Large intestine (tissue), 3 donors: Measurements from ENCODE around the gene PRR5L. TPM values are rescaled to one million over a fixed set of nuclear protein-coding genes. Genes with fewer than 3 reads are reported as not detected.
A peak's percentile ranks its signal among the peaks of the same experiment; 100 is the strongest.
"Not testable (repeated sequence)": the region's sequence is repeated elsewhere in the genome, so short reads cannot be mapped to it uniquely, and the experiment has no call there.

Experiments
- DNase-seq, 2 donors: peaks; one replicate each; pipeline versions ENCODE4 v3.0.0 to v3.0.0-alpha.2; 2013
- H3K27ac ChIP-seq: one replicate; pipeline ENCODE4 v1.5.1; 2013; ENCODE audit warnings: low read length
- H3K27me3 ChIP-seq: 2 replicates; pipeline ENCODE4 v1.6.1; 2013; ENCODE audit warnings: low read length; ENCODE audit not compliant: control insufficient read depth, insufficient read depth
- H3K36me3 ChIP-seq: 2 replicates; pipeline ENCODE4 v1.6.1; 2013; ENCODE audit warnings: low read length; ENCODE audit not compliant: control insufficient read depth, insufficient read depth
- H3K4me1 ChIP-seq: one replicate; pipeline ENCODE4 v1.6.1; 2013; ENCODE audit warnings: low read length; ENCODE audit not compliant: control insufficient read depth, insufficient read depth
- H3K4me3 ChIP-seq: one replicate; pipeline ENCODE4 v1.5.1; 2013; ENCODE audit warnings: low read length
- H3K9me3 ChIP-seq: one replicate; pipeline ENCODE4 v1.6.1; 2013; ENCODE audit warnings: mild to moderate bottlenecking, low read depth, low read length, moderate library complexity; ENCODE audit not compliant: control insufficient read depth
- WGBS: methylation state at CpG from one replicate; pipeline ENCODE4 v1.1.5; 2013; ENCODE audit warnings: low lambda C conversion rate; ENCODE audit not compliant: insufficient coverage; 5-methylcytosine and 5-hydroxymethylcytosine counted together
- polyA plus RNA-seq: library from polyadenylated mRNA; unstranded; fragments of 120-200 nt; gene quantifications from one replicate; pipeline ENCODE4 v1.2.1, GENCODE V29; 2013

PRR5L gene
- polyA plus RNA-seq, 1 donor = 37.8 TPM

- Histone ChIP-seq H3K27ac (no peak overlapping the region), H3K27me3 (no peaks in the 10 kb centered on the region)
- no peak for DNase-seq
Measured at GRCh38 chr11:36469881-36470802, 174.1 kb downstream of the PRR5L start.

GRCh38 chr11:36471577-36471976, 175.5 kb downstream of the PRR5L start:
- H3K4me3 ChIP-seq = no peak overlapping the region
- H3K36me3 ChIP-seq = peaks cover 5% of the 10 kb centered on the region
- no peak for DNase-seq
- no peaks in the 10 kb centered on the region for H3K27me3 ChIP-seq
- H3K27ac ChIP-seq = no peak overlapping the region
- WGBS = no CpG with 5 or more reads among the region's 1 CpG
- H3K9me3 ChIP-seq = no peaks in the 10 kb centered on the region
- peaks cover 4% of the 10 kb centered on the region for H3K4me1 ChIP-seq

More at GRCh38 chr11:36469881-36470802, 174.1 kb downstream of the PRR5L start:
- peaks cover 10% of the 10 kb centered on the region for H3K36me3 ChIP-seq
- no peak overlapping the region for H3K4me3 ChIP-seq
- peaks cover 4% of the 10 kb centered on the region for H3K4me1 ChIP-seq
- no CpG with 5 or more reads among the region's 5 CpGs for WGBS
- no peaks in the 10 kb centered on the region for H3K9me3 ChIP-seq

- WGBS = no CpG with 5 or more reads among the region's 1 CpG
- no peaks in the 10 kb centered on the region for H3K9me3 ChIP-seq
- no peak overlapping the region for H3K27ac ChIP-seq
- H3K4me1 ChIP-seq = peaks cover 6% of the 10 kb centered on the region
- H3K4me3 ChIP-seq = no peak overlapping the region
- DNase-seq = no peak
- no peaks in the 10 kb centered on the region for H3K27me3 ChIP-seq
- H3K36me3 ChIP-seq = peaks cover 2% of the 10 kb centered on the region
Measured at GRCh38 chr11:36475192-36475591, 179.1 kb downstream of the PRR5L start.

GRCh38 chr11:36478700-36479329, 182.7 kb downstream of the PRR5L start:
- H3K36me3 ChIP-seq = peaks cover 3% of the 10 kb centered on the region
- H3K4me1 ChIP-seq = peaks cover 6% of the 10 kb centered on the region
- DNase-seq = peak; percentile 49 to 50
- 0% methylated on average over 1 of the region's 2 CpGs for WGBS
- no peaks in the 10 kb centered on the region for H3K27me3 ChIP-seq
- H3K9me3 ChIP-seq = no peaks in the 10 kb centered on the region
- no peak overlapping the region for H3K27ac ChIP-seq
- H3K4me3 ChIP-seq = no peak overlapping the region

- Histone ChIP-seq H3K4me1 (peaks cover 6% of the 10 kb centered on the region), H3K27ac (no peak overlapping the region), H3K36me3 (peaks cover 19% of the 10 kb centered on the region), H3K4me3 (no peak overlapping the region), H3K27me3 (no peaks in the 10 kb centered on the region), H3K9me3 (no peaks in the 10 kb centered on the region)
- DNase-seq = no peak
Measured at GRCh38 chr11:36480833-36481232, 184.7 kb downstream of the PRR5L start.

- not testable (repeated sequence) for H3K27me3 ChIP-seq, H3K9me3 ChIP-seq, H3K4me3 ChIP-seq, DNase-seq, H3K27ac ChIP-seq, H3K4me1 ChIP-seq
- H3K36me3 ChIP-seq = peaks cover 33% of the 10 kb centered on the region
- 80% methylated on average over 1 of the region's 4 CpGs for WGBS
Measured at GRCh38 chr11:36483042-36483441, 187.0 kb downstream of the PRR5L start.

GRCh38 chr11:36485298-36486002, 189.4 kb downstream of the PRR5L start:
- Histone ChIP-seq H3K9me3 (no peaks in the 10 kb centered on the region), H3K4me1 (no peaks in the 10 kb centered on the region), H3K4me3 (no peak overlapping the region), H3K27me3 (no peaks in the 10 kb centered on the region), H3K27ac (no peak overlapping the region), H3K36me3 (peaks cover 51% of the 10 kb centered on the region)
- WGBS = no CpG with 5 or more reads among the region's 6 CpGs
- DNase-seq = no peak

GRCh38 chr11:36487619-36488018, 191.5 kb downstream of the PRR5L start:
- Histone ChIP-seq H3K4me3 (no peak overlapping the region), H3K36me3 (peaks cover 67% of the 10 kb centered on the region), H3K9me3 (no peaks in the 10 kb centered on the region), H3K27me3 (no peaks in the 10 kb centered on the region), H3K27ac (no peak overlapping the region), H3K4me1 (no peaks in the 10 kb centered on the region)
- 89% methylated on average over 2 of the region's 4 CpGs for WGBS
- no peak for DNase-seq

GRCh38 chr11:36488096-36488495, 192.0 kb downstream of the PRR5L start:
- no peaks in the 10 kb centered on the region for H3K9me3 ChIP-seq
- H3K4me3 ChIP-seq = no peak overlapping the region
- H3K36me3 ChIP-seq = peaks cover 67% of the 10 kb centered on the region
- DNase-seq = no peak
- no peaks in the 10 kb centered on the region for H3K27me3 ChIP-seq
- no peak overlapping the region for H3K27ac ChIP-seq
- no peaks in the 10 kb centered on the region for H3K4me1 ChIP-seq
- WGBS = no CpG with 5 or more reads among the region's 5 CpGs

GRCh38 chr11:36490026-36490806, 194.1 kb downstream of the PRR5L start:
- Histone ChIP-seq H3K36me3 (peaks cover 71% of the 10 kb centered on the region), H3K27me3 (no peaks in the 10 kb centered on the region), H3K4me3 (no peak overlapping the region), H3K27ac (no peak overlapping the region), H3K9me3 (no peaks in the 10 kb centered on the region), H3K4me1 (no peaks in the 10 kb centered on the region)
- DNase-seq = no peak
- WGBS = 80% methylated on average over 1 of the region's 16 CpGs
